NCI-H82 (cell line): Measurements from ENCODE around the gene SCUBE3.

Experiments
- DNase-seq: peaks from one replicate; lab custom pipeline; 2025; lab: John Stamatoyannopoulos, UW

SCUBE3 gene

GRCh38 chr6:35272005-35272404 lies 58.2 kb downstream of the SCUBE3 start:
- DNase-seq, result no peak

- no peak for DNase-seq
These were observed 60.2 kb downstream of the SCUBE3 start for GRCh38 chr6:35273822-35274559.

- DNase-seq, result no peak
These were observed 62.0 kb downstream of the SCUBE3 start for GRCh38 chr6:35275744-35276260.

GRCh38 chr6:35278708-35279107 lies 65.0 kb downstream of the SCUBE3 start:
- no peak for DNase-seq

- DNase-seq, result no peak
These were observed 67.1 kb downstream of the SCUBE3 start for GRCh38 chr6:35280903-35281302.

GRCh38 chr6:35282472-35282871 lies 68.7 kb downstream of the SCUBE3 start:
- no peak for DNase-seq

- no peak for DNase-seq
These were observed 69.6 kb downstream of the SCUBE3 start for GRCh38 chr6:35283361-35283760.

- DNase-seq, result peak; percentile 73
These were observed 74.1 kb downstream of the SCUBE3 start for GRCh38 chr6:35287671-35288396.

GRCh38 chr6:35288834-35289233 lies 75.1 kb downstream of the SCUBE3 start:
- no peak for DNase-seq

- DNase-seq, result no peak
These were observed 77.7 kb downstream of the SCUBE3 start for GRCh38 chr6:35291491-35291890.

GRCh38 chr6:35292494-35292893 lies 78.7 kb downstream of the SCUBE3 start:
- DNase-seq, result no peak

- DNase-seq, result no peak
These were observed 79.9 kb downstream of the SCUBE3 start for GRCh38 chr6:35293681-35294080.

- DNase-seq, result peak; percentile 74
These were observed 80.7 kb downstream of the SCUBE3 start for GRCh38 chr6:35294308-35294945.

GRCh38 chr6:35295036-35295435 lies 81.3 kb downstream of the SCUBE3 start:
- DNase-seq, result no peak

GRCh38 chr6:35295521-35296315 lies 82.0 kb downstream of the SCUBE3 start:
- no peak for DNase-seq

- DNase-seq, result no peak
These were observed 83.3 kb downstream of the SCUBE3 start for GRCh38 chr6:35296931-35297600.

- DNase-seq, result peak; percentile 90
These were observed 84.1 kb downstream of the SCUBE3 start, which contains the start of gene DEF6 for GRCh38 chr6:35297601-35298481. Gene DEF6 (plus strand): TSS chr6:35297818. CDS start chr6:35297857, 39 bp downstream.

- DNase-seq, result no peak
These were observed 84.9 kb downstream of the SCUBE3 start for GRCh38 chr6:35298625-35299140.

- DNase-seq, result no peak
These were observed 85.9 kb downstream of the SCUBE3 start for GRCh38 chr6:35299674-35300073.

GRCh38 chr6:35300848-35301247 lies 87.1 kb downstream of the SCUBE3 start:
- no peak for DNase-seq
